Liver (tissue), 9 donors: Measurements from ENCODE around the gene AOPEP. TPM values are rescaled to one million over a fixed set of nuclear protein-coding genes. Genes with fewer than 3 reads are reported as not detected.

Source experiments
- DNase-seq: peaks from one replicate; pipeline ENCODE4 v3.0.0-alpha.2; 2017; ENCODE audit warnings: low spot score
- H3K27ac ChIP-seq, 2 donors: one replicate each; pipeline ENCODE4 v1.7.0; 2013; ENCODE audit warnings: inconsistent platforms in 2 of 2, low read length in 2 of 2, control low read depth in 1 of 2, low read depth in 1 of 2, mild to moderate bottlenecking in 1 of 2
- H3K27me3 ChIP-seq, 4 donors: one replicate each; pipeline versions ENCODE4 v1.6.1 to v1.7.0; 2013; ENCODE audit warnings: low read length in 3 of 4, inconsistent platforms in 1 of 4, mild to moderate bottlenecking in 1 of 4, moderate library complexity in 1 of 4; ENCODE audit not compliant: control insufficient read depth in 4 of 4, insufficient read depth in 4 of 4
- H3K36me3 ChIP-seq, 4 donors: one replicate each; pipeline versions ENCODE4 v1.6.1 to v1.7.0; 2013; ENCODE audit warnings: low read length in 3 of 4, mild to moderate bottlenecking in 3 of 4, low read depth in 1 of 4, moderate library complexity in 1 of 4; ENCODE audit not compliant: control insufficient read depth in 4 of 4, insufficient read depth in 3 of 4
- H3K4me1 ChIP-seq, 4 donors: one replicate each; pipeline versions ENCODE4 v1.6.1 to v1.7.0; 2013; ENCODE audit warnings: low read length in 3 of 4, mild to moderate bottlenecking in 3 of 4, moderate library complexity in 1 of 4; ENCODE audit not compliant: control insufficient read depth in 4 of 4, insufficient read depth in 4 of 4
- H3K4me3 ChIP-seq, 3 donors: one replicate each; pipeline versions ENCODE4 v1.6.1 to v1.7.0; 2013; ENCODE audit warnings: low read length in 3 of 3, control low read depth in 1 of 3, low read depth in 1 of 3, mild to moderate bottlenecking in 1 of 3
- H3K9ac ChIP-seq, 2 donors: one replicate each; pipeline ENCODE4 v1.7.0; 2013; ENCODE audit warnings: low read length in 2 of 2, mild to moderate bottlenecking in 2 of 2, moderate library complexity in 2 of 2, control low read depth in 1 of 2, low read depth in 1 of 2
- H3K9me3 ChIP-seq, 4 donors: one replicate each; pipeline versions ENCODE4 v1.6.1 to v1.7.0; 2013; ENCODE audit warnings: low read length in 3 of 4; ENCODE audit not compliant: control insufficient read depth in 4 of 4
- EGR1 ChIP-seq, 2 donors: IDR thresholded peaks; 2 replicates each; pipeline ENCODE4 v1.6.1; 2016 to 2018; ENCODE audit warnings: antibody characterized with exemption in 2 of 2, low read depth in 2 of 2
- FOXA1 ChIP-seq: IDR thresholded peaks from 2 replicates; pipeline ENCODE4 v1.6.1; 2016; ENCODE audit warnings: antibody characterized with exemption
- FOXA2 ChIP-seq: IDR thresholded peaks from 2 replicates; pipeline ENCODE4 v1.6.1; 2016; ENCODE audit warnings: antibody characterized with exemption
- GABPA ChIP-seq, 2 donors: IDR thresholded peaks in 1 of 2; conservative IDR thresholded peaks in 1 of 2; 2 replicates each; pipeline ENCODE4 v1.6.1; 2016; ENCODE audit warnings: antibody characterized with exemption in 2 of 2, mild to moderate bottlenecking in 1 of 2, moderate library complexity in 1 of 2
- HNF4A ChIP-seq, 2 donors: conservative IDR thresholded peaks; 2 replicates each; pipeline ENCODE4 v1.6.1; 2016; ENCODE audit warnings: antibody characterized with exemption in 2 of 2, mild to moderate bottlenecking in 2 of 2
- HNF4G ChIP-seq: IDR thresholded peaks from 2 replicates; pipeline ENCODE4 v1.6.1; 2016; ENCODE audit warnings: antibody characterized with exemption
- JUND ChIP-seq, 2 donors: IDR thresholded peaks; 2 replicates each; pipeline ENCODE4 v1.6.1; 2016; ENCODE audit warnings: antibody characterized with exemption in 2 of 2
- NR2F2 ChIP-seq: IDR thresholded peaks from 2 replicates; pipeline ENCODE4 v1.6.1; 2016; ENCODE audit warnings: antibody characterized with exemption
- RAD21 ChIP-seq, 2 donors: IDR thresholded peaks; 2 replicates each; pipeline ENCODE4 v1.6.1; 2016; ENCODE audit warnings: antibody characterized with exemption in 2 of 2, mild to moderate bottlenecking in 2 of 2
- RXRA ChIP-seq, 2 donors: IDR thresholded peaks; 2 replicates each; pipeline ENCODE4 v1.6.1; 2017 to 2018; ENCODE audit warnings: antibody characterized with exemption in 2 of 2, mild to moderate bottlenecking in 1 of 2
- SP1 ChIP-seq: IDR thresholded peaks from 2 replicates; pipeline ENCODE4 v1.6.1; 2018; ENCODE audit warnings: antibody characterized with exemption, mild to moderate bottlenecking
- TAF1 ChIP-seq: conservative IDR thresholded peaks from 2 replicates; pipeline ENCODE4 v1.6.1; 2016; ENCODE audit warnings: antibody characterized with exemption, mild to moderate bottlenecking
- YY1 ChIP-seq: IDR thresholded peaks from 2 replicates; pipeline ENCODE4 v1.6.1; 2016; ENCODE audit warnings: antibody characterized with exemption, mild to moderate bottlenecking
- WGBS: extraction: QIAGEN DNeasy Blood & Tissue Kit; methylation state at CpG from one replicate; pipeline ENCODE4 v1.1.7; 2013; 5-methylcytosine and 5-hydroxymethylcytosine counted together
- polyA plus RNA-seq, 2 donors: library from polyadenylated mRNA; stranded (reverse) in 1 of 2; unstranded in 1 of 2; fragments of 200-250 nt in 1 of 2; fragments of >200 nt in 1 of 2; fragmentation: Nextera tagmentation in 1 of 2; extraction: Ambion mirVana in 1 of 2; gene quantifications; one replicate each; pipeline versions ENCODE4 v1.2.1 to v1.2.3, GENCODE V29; 2013 to 2015
- total RNA-seq, 2 donors: library from RNA; depleted of rRNA; stranded (reverse); fragments of >200 nt; gene quantifications; one replicate each; pipeline ENCODE4 v1.2.3, GENCODE V29; 2014
- TF ChIP-seq, protein P1 (sequence below): IDR thresholded peaks from 2 replicates; pipeline ENCODE4 v1.6.1; 2016; ENCODE audit warnings: antibody characterized with exemption
- TF ChIP-seq, protein P2 (sequence below): IDR thresholded peaks from 2 replicates; pipeline ENCODE4 v1.6.1; 2016; ENCODE audit warnings: antibody characterized with exemption
- TF ChIP-seq, protein P3 (sequence below): IDR thresholded peaks from 2 replicates; pipeline ENCODE4 v1.6.1; 2016; ENCODE audit warnings: antibody characterized with exemption
- TF ChIP-seq, protein P4 (sequence below): IDR thresholded peaks from 2 replicates; pipeline ENCODE4 v1.6.1; 2016; ENCODE audit warnings: antibody characterized with exemption, mild to moderate bottlenecking
- donor health status: healthy.
- donor health status: healthy.
- donor health status: healthy.
- donor health status: healthy.
- donor health status: healthy.

The AOPEP gene
- total and polyA plus RNA-seq, 4 donors = 22.2 to 77.1 (median 34.8) TPM

DNA sequence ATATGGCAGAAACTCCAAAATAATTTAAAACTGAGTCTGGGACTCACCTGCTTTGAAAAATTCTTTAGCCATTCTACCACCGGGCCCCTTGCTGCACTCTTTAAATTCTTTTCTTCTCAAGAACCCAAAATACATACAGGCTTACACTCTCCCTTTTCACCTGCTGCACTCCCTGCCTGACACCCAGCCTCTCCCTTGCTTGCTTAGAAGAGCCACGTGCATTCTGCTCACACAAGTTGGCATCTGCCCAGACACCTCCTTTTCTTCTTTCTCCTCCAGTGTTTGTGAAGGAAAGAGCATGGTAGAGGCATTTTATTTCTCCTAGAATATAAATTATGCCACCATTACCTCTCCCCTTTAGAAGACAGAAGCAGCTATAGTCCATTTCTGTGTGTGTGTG, 39.0 kb upstream of the AOPEP start:
- Histone ChIP-seq H3K27me3 (no peaks in the 10 kb centered on the region), H3K4me1 (peaks cover 2 to 7% (median 6%) of the 10 kb centered on the region in 4 donors), H3K9me3 (no peaks in the 10 kb centered on the region), H3K27ac (no peak overlapping the region), H3K36me3 (no peaks in the 10 kb centered on the region), H3K9ac (no peak overlapping the region), H3K4me3 (no peak overlapping the region)
- no peak for TF ChIP-seq SP1
- TF ChIP-seq TAF1 = no peak
- TF ChIP-seq, protein P1, sequence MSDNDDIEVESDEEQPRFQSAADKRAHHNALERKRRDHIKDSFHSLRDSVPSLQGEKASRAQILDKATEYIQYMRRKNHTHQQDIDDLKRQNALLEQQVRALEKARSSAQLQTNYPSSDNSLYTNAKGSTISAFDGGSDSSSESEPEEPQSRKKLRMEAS = no peak
- no peak for TF ChIP-seq GABPA (IDR thresholded peaks at IDR 0.05 in 1 of 2, conservative IDR thresholded peaks at IDR 0.05 in 1 of 2)
- TF ChIP-seq FOXA1 = no peak
- no peak for TF ChIP-seq NR2F2
- TF ChIP-seq, protein P2, sequence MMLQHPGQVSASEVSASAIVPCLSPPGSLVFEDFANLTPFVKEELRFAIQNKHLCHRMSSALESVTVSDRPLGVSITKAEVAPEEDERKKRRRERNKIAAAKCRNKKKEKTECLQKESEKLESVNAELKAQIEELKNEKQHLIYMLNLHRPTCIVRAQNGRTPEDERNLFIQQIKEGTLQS = no peak
- TF ChIP-seq HNF4G = no peak
- TF ChIP-seq, protein P3, sequence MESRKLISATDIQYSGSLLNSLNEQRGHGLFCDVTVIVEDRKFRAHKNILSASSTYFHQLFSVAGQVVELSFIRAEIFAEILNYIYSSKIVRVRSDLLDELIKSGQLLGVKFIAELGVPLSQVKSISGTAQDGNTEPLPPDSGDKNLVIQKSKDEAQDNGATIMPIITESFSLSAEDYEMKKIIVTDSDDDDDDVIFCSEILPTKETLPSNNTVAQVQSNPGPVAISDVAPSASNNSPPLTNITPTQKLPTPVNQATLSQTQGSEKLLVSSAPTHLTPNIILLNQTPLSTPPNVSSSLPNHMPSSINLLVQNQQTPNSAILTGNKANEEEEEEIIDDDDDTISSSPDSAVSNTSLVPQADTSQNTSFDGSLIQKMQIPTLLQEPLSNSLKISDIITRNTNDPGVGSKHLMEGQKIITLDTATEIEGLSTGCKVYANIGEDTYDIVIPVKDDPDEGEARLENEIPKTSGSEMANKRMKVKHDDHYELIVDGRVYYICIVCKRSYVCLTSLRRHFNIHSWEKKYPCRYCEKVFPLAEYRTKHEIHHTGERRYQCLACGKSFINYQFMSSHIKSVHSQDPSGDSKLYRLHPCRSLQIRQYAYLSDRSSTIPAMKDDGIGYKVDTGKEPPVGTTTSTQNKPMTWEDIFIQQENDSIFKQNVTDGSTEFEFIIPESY = no peak
- TF ChIP-seq FOXA2 = no peak
- no peak for TF ChIP-seq HNF4A (conservative IDR thresholded peaks at IDR 0.05)
- no peak for TF ChIP-seq RAD21 (IDR thresholded peaks at IDR 0.05)
- WGBS = 67% methylated on average over 2 of the region's 2 CpGs
- no peak for DNase-seq

DNA sequence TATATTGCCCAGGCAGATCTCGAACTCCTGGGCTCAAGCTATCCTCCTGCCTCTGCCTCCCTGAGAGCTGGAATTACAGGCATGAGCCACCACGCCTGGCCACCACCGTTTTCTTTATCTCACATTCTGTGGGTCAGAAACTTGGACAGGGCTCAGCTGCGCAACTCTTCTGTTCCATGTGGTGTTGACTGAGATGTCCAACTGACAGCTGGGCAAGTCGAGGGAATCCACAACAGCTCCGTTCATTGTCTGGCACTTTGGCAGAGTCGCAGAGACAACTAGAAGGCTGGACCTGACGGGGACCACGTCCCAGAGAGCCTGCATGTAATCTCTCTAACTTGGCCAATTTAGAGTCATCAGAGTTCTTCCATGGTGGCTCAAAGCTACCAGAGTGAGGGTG, 36.2 kb upstream of the AOPEP start:
- no peak for DNase-seq
- H3K36me3 ChIP-seq = no peaks in the 10 kb centered on the region
- no peaks in the 10 kb centered on the region for H3K27me3 ChIP-seq
- no peaks in the 10 kb centered on the region for H3K9me3 ChIP-seq
- peaks cover 4 to 11% (median 10%) of the 10 kb centered on the region in 4 donors for H3K4me1 ChIP-seq
- TF ChIP-seq SP1 (no peak), JUND (IDR thresholded peaks at IDR 0.05) (no peak), RXRA (IDR thresholded peaks at IDR 0.05) (no peak), NR2F2 (no peak), HNF4G (no peak), FOXA1 (no peak), YY1 (no peak), HNF4A (conservative IDR thresholded peaks at IDR 0.05) (no peak), TAF1 (no peak), FOXA2 (no peak), EGR1 (IDR thresholded peaks at IDR 0.05; ENCODE audit: low read depth in 2 of 2) (no peak), RAD21 (IDR thresholded peaks at IDR 0.05) (no peak)
- TF ChIP-seq, protein P2 = no peak
- TF ChIP-seq, protein P3 = no peak
- TF ChIP-seq, protein P4, sequence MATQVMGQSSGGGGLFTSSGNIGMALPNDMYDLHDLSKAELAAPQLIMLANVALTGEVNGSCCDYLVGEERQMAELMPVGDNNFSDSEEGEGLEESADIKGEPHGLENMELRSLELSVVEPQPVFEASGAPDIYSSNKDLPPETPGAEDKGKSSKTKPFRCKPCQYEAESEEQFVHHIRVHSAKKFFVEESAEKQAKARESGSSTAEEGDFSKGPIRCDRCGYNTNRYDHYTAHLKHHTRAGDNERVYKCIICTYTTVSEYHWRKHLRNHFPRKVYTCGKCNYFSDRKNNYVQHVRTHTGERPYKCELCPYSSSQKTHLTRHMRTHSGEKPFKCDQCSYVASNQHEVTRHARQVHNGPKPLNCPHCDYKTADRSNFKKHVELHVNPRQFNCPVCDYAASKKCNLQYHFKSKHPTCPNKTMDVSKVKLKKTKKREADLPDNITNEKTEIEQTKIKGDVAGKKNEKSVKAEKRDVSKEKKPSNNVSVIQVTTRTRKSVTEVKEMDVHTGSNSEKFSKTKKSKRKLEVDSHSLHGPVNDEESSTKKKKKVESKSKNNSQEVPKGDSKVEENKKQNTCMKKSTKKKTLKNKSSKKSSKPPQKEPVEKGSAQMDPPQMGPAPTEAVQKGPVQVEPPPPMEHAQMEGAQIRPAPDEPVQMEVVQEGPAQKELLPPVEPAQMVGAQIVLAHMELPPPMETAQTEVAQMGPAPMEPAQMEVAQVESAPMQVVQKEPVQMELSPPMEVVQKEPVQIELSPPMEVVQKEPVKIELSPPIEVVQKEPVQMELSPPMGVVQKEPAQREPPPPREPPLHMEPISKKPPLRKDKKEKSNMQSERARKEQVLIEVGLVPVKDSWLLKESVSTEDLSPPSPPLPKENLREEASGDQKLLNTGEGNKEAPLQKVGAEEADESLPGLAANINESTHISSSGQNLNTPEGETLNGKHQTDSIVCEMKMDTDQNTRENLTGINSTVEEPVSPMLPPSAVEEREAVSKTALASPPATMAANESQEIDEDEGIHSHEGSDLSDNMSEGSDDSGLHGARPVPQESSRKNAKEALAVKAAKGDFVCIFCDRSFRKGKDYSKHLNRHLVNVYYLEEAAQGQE = no peak
- no peak overlapping the region for H3K9ac ChIP-seq
- 87% methylated on average over 9 of the region's 9 CpGs for WGBS
- H3K27ac ChIP-seq = no peak overlapping the region
- H3K4me3 ChIP-seq = no peak overlapping the region
